GM12878 (cell line): Measurements from ENCODE around the gene RAB44. TPM values are rescaled to one million over a fixed set of nuclear protein-coding genes. Genes with fewer than 3 reads are reported as not detected.

Source experiments
- ETV6 ChIP-seq, 2 experiments: fragments of 450-650 bp in 1 of 2; IDR thresholded peaks in 1 of 2; conservative IDR thresholded peaks in 1 of 2; 2 replicates each; pipeline ENCODE4 v1.6.1; 2014; ENCODE audit warnings: antibody characterized with exemption in 1 of 2, borderline replicate concordance in 1 of 2, low read depth in 1 of 2, mild to moderate bottlenecking in 1 of 2, moderate library complexity in 1 of 2
- LARP7 ChIP-seq: fragments of 450-650 bp; IDR thresholded peaks from 2 replicates; pipeline ENCODE4 v1.6.1; 2017; ENCODE audit warnings: mild to moderate bottlenecking
- SMARCA5 ChIP-seq: fragments of 450-650 bp; IDR thresholded peaks from 2 replicates; pipeline ENCODE4 v1.6.1; 2017; ENCODE audit warnings: mild to moderate bottlenecking
- SREBF2 ChIP-seq: IDR thresholded peaks from 2 replicates; pipeline ENCODE4 v1.6.1; 2012; ENCODE audit warnings: mild to moderate bottlenecking, low read length
- polyA plus RNA-seq, 11 experiments: library from polyadenylated mRNA; depleted of rRNA in 4 of 11; unstranded in 6 of 11; stranded (reverse) in 5 of 11; fragments of >200 nt; fragmentation: Nextera tagmentation in 4 of 11; fragmentation: Illumina TruSeq in 1 of 11; extraction: Ambion mirVana in 4 of 11; extraction: Trizol in 1 of 11; gene quantifications; 1 replicate in 1 of 11; 2 replicates in 10 of 11; pipeline versions ENCODE4 v1.2.1 to v1.2.3, GENCODE V29; 2011 to 2016; ENCODE audit warnings: inconsistent platforms in 2 of 11, missing spikeins in 2 of 11, low read depth in 1 of 11
- total RNA-seq, 4 experiments: library from RNA; depleted of rRNA in 3 of 4; stranded (reverse); fragments of >200 nt in 3 of 4; fragmentation: Illumina TruSeq in 1 of 4; extraction: Trizol in 1 of 4; gene quantifications; 2 replicates each; pipeline versions ENCODE4 v1.2.1 to v1.2.3, GENCODE V29; 2013 to 2021
- TF ChIP-seq, protein P1 (sequence below): fragments of 450-650 bp; formaldehyde crosslinking; IDR thresholded peaks from 2 replicates; pipeline ENCODE4 v1.4.0; 2020; ENCODE audit warnings: mild to moderate bottlenecking, moderate library complexity
- TF ChIP-seq, protein P2 (sequence below): fragments of 450-650 bp; IDR thresholded peaks from 2 replicates; pipeline ENCODE4 v1.6.1; 2016; ENCODE audit warnings: mild to moderate bottlenecking
- TF ChIP-seq, protein P3 (sequence below): fragments of 450-650 bp; IDR thresholded peaks from 2 replicates; pipeline ENCODE4 v1.6.1; 2018; ENCODE audit warnings: borderline replicate concordance, mild to moderate bottlenecking; ENCODE audit not compliant: partially characterized antibody

The RAB44 gene
- total and polyA plus RNA-seq, 10 of the 15 experiments (the other 5 are each of a cell fraction or from before 2014, with no cell fraction given) = 0.01 to 0.08 (median 0.05) TPM; not detected in 2

DNA sequence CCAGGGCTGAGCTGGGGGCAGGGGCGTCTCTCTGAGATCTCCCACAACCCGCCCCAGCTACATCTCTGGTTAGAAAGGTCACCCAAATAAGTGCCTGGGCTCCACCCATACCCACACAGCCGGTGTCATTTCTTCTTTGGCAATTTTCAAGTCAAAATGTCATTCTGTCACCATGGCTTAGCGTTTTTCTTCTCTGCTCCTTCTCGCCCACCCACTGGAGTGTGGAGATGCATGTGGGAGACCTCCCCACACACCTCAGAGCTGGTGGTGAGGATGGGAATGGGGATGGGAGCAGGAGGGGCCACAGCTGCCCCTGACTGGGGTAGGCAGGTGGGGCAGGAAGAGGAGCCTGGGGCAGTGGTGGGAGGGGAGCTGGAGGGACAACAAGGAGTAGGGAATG is 78.5 kb downstream of the RAB44 start (continued):
- TF ChIP-seq, protein P1, sequence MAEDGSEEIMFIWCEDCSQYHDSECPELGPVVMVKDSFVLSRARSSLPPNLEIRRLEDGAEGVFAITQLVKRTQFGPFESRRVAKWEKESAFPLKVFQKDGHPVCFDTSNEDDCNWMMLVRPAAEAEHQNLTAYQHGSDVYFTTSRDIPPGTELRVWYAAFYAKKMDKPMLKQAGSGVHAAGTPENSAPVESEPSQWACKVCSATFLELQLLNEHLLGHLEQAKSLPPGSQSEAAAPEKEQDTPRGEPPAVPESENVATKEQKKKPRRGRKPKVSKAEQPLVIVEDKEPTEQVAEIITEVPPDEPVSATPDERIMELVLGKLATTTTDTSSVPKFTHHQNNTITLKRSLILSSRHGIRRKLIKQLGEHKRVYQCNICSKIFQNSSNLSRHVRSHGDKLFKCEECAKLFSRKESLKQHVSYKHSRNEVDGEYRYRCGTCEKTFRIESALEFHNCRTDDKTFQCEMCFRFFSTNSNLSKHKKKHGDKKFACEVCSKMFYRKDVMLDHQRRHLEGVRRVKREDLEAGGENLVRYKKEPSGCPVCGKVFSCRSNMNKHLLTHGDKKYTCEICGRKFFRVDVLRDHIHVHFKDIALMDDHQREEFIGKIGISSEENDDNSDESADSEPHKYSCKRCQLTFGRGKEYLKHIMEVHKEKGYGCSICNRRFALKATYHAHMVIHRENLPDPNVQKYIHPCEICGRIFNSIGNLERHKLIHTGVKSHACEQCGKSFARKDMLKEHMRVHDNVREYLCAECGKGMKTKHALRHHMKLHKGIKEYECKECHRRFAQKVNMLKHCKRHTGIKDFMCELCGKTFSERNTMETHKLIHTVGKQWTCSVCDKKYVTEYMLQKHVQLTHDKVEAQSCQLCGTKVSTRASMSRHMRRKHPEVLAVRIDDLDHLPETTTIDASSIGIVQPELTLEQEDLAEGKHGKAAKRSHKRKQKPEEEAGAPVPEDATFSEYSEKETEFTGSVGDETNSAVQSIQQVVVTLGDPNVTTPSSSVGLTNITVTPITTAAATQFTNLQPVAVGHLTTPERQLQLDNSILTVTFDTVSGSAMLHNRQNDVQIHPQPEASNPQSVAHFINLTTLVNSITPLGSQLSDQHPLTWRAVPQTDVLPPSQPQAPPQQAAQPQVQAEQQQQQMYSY = no peak
- TF ChIP-seq SREBF2 (no peak), LARP7 (no peak), SMARCA5 (no peak), ETV6 (conservative IDR thresholded peaks at IDR 0.05 in 1 of 2, IDR thresholded peaks at IDR 0.05 in 1 of 2; ENCODE audit: borderline replicate concordance in 1 of 2, low read depth in 1 of 2) (no peak)
- TF ChIP-seq, protein P2, sequence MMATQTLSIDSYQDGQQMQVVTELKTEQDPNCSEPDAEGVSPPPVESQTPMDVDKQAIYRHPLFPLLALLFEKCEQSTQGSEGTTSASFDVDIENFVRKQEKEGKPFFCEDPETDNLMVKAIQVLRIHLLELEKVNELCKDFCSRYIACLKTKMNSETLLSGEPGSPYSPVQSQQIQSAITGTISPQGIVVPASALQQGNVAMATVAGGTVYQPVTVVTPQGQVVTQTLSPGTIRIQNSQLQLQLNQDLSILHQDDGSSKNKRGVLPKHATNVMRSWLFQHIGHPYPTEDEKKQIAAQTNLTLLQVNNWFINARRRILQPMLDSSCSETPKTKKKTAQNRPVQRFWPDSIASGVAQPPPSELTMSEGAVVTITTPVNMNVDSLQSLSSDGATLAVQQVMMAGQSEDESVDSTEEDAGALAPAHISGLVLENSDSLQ = no peak
- TF ChIP-seq, protein P3, sequence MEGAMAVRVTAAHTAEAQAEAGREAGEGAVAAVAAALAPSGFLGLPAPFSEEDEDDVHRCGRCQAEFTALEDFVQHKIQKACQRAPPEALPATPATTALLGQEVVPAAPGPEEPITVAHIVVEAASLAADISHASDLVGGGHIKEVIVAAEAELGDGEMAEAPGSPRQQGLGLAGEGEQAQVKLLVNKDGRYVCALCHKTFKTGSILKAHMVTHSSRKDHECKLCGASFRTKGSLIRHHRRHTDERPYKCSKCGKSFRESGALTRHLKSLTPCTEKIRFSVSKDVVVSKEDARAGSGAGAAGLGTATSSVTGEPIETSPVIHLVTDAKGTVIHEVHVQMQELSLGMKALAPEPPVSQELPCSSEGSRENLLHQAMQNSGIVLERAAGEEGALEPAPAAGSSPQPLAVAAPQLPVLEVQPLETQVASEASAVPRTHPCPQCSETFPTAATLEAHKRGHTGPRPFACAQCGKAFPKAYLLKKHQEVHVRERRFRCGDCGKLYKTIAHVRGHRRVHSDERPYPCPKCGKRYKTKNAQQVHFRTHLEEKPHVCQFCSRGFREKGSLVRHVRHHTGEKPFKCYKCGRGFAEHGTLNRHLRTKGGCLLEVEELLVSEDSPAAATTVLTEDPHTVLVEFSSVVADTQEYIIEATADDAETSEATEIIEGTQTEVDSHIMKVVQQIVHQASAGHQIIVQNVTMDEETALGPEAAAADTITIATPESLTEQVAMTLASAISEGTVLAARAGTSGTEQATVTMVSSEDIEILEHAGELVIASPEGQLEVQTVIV = no peak
- TF ChIP-seq, all 136 proteins: peak for 0
